Right lung (tissue), 5 donors: ENCODE data around the gene PDZRN4. TPM values are rescaled to one million over a fixed set of nuclear protein-coding genes. Genes with fewer than 3 reads are reported as not detected.

Source experiments
- DNase-seq, 2 donors: peaks; one replicate each; pipeline ENCODE4 v3.0.0-alpha.2; 2013
- polyA plus RNA-seq, 5 donors: library from polyadenylated mRNA; unstranded; fragments of 120-200 nt; gene quantifications; one replicate each; pipeline versions ENCODE4 v1.2.1 to v1.2.3, GENCODE V29; 2013; ENCODE audit warnings: inconsistent platforms in 1 of 5, low replicate concordance in 1 of 5; ENCODE audit not compliant: insufficient read length in 5 of 5, insufficient read depth in 1 of 5

PDZRN4 gene
- polyA plus RNA-seq, 5 donors, result 0.16 to 0.59 (median 0.35) TPM

DNA sequence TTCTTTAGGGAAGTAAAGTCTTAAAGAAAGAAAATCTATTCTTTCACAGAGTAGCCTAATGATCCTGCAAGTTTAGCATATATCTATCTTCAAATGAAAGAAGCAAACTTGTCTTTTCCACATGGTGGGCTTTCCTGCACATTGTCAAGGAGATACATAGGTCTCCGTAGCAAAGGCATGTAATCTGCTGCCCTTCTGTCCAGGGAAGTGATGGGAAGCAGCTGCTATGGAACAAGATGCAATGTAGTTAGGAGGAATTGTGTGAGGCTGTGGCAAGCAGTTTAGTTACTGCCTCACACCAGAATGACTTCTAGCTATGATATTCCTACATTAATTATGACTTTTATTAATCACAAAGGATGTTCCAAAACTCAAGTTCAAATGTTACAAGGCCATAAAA is 174.4 kb downstream of the PDZRN4 start:
- DNase-seq, result no peak

- DNase-seq, result no peak
Measured at GRCh38 chr12:41362931-41363330, 174.8 kb downstream of the PDZRN4 start.

- no peak for DNase-seq
Measured at GRCh38 chr12:41364211-41364610, 176.1 kb downstream of the PDZRN4 start.

DNA sequence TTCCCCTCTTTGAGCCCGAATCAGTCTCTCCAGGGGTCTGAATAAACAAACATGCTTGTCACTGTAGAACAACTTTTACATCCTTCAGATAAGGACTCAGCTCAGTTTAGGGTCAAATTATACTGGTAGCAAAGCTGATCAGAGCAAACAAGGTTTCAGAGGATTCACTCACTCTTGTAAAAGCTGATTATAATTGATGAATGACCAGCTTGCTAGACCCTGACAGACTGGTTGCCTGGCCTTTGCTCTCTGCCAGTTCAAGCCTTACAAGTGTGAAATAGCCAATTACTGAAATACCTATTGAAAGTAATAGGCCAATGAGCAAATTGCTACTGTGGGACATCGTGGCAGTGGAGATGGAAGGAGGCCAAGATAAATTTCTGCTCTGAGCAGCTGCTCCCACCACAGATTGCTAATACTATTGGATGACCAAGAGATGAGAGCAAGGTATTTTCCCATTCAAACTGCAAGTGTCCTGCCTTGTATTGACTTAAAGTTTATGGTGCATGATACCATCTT is 177.6 kb downstream of the PDZRN4 start:
- DNase-seq, result no peak

DNA sequence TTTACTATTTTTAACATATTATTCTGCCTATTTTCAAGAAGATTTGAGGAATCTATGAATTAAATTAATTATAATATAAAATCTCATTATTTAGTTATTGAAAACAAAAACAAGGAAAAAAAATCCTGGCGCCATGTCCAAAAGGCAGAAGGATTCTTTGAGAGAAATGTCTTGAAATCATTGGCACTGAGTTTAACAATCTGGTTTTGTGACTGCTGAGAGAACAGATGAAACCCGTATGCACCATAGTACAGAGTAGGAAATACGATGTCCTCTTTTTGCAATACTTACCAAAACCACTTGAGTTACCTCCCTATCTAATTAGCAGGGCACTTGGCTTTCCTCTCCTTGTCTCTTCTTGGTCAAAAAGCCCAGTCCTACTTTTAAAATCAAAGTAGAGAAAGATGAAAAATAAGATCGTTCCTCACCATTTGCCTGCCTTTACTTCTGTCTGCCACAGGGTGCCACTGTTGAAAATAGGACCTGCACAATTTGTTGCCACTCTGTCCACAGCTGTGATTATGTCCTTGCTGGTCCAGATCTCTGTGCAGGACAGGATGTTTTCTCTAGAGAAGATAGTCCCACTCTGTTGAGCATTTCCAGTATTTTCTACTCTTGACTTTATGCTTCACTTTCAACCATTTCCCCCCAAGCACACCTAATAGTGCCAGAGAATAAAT is 179.7 kb downstream of the PDZRN4 start:
- DNase-seq, result no peak

DNA sequence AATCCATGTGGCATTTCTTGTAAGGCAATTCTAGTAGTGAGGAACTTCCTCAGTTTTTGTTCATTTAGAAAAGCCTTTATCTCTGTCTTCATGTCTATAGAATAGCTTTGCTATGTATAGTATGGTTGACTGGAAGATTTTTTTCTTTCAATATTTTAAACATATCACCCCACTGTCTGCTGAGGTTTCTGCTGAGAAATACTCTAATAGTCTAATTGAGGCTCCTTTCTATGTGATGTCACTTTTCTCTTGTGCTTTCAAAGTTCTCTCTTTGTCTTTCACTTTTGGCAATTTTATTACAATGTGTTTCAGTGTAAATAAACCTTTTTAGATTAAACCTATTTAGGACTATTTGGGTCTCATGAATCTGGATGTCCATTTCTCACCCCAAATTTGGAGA is 192.8 kb downstream of the PDZRN4 start:
- no peak for DNase-seq

DNA sequence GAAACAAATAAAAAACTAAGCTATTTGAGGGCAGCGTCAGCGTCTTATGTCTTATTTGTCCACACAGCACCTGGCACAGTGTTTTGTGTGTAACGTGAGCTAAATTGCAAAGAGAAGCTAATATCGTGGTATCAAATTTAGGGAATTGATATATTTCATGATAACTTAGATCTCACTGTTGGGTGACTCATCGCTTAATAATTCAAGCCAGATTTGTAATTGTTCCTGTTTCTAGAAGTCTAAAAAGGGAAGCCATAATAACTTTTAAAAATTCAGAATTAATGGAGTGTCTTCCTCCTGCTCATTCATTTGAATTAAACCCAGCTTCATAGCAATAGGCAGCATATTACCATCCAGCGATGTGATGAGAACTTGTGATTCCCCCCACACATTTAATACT is 214.7 kb downstream of the PDZRN4 start:
- DNase-seq, result no peak

DNA sequence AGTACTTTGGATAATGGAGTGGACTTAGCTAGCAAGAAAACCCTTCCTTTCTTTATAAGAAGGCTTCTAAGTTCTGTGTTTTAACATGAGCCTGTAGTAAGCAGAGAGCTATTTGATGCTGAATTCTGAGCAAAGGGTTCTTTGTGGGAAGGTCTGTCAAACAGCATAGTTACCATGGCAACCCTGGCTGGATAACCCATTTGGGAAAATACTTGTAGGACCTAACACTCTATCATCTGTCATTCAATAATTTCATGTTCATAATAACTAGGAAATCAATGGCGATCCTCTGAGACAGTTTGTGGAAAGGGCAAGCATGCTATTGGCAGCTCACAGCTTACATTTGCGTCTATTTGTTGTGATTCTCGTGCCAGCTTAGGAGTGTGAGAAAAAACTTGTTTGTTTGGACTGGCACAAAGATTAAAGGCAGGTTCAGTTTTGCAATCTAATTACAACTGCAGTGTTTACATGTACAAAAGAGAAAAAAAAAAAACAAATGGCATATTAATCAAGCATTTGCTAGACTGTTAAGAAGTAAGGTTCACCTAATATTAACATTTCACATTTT is 219.2 kb downstream of the PDZRN4 start:
- DNase-seq, result no peak

DNA sequence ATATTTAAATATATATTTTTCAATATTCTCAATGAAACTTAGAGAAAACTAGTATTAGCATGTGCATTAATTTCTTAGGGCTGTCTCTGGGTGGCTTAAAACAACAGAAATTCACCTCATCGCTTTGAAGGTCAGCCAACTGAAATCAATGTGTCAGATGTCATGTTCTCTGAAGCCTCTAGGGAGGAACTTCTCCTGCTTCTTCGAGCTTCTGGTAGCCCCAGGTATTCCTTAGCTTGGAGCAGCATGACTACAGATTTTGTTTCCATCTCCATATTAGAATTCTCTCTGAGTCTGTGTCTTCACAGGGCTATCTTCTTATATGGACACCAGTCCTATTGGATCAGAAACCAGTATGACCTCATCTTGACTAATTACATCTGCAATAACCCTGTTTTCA is 221.5 kb downstream of the PDZRN4 start:
- no peak for DNase-seq

- DNase-seq, result no peak
Measured at GRCh38 chr12:41418586-41418985, 230.5 kb downstream of the PDZRN4 start.

DNA sequence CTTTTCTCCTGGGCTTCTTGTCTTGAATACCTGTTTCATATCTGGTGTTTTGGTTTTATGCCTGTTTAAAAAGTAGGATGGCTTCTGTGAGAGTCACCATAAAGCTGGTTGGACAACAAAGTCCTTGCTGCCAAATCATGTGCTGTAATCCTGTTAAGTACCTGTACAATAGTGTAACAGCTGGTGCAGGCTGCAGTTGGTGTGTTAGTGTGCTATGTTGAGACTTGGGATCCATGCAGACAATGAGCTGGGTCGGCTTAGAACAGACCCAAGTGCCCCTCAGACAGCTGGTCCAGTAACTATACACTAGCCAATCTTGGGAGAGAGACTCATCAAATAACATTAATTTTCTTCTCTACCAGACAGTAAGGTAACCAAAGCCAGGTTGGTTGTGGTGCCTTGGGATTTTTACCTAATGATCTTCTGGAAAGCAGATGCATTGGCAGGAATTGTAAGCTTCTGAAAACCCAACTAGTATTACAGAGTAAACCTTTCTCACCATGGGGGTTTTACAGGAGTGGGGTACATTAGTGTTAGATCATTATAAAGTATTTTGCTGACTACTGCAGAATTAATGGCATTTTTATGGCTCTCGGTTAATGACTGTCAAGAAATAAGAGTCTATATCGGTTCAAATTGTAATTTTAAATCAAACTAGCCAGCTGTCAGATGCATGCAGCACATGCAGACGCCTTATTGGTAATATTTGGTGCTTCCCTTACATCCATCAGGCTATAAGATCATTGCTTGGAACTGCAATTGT is 231.2 kb downstream of the PDZRN4 start:
- DNase-seq, result no peak

DNA sequence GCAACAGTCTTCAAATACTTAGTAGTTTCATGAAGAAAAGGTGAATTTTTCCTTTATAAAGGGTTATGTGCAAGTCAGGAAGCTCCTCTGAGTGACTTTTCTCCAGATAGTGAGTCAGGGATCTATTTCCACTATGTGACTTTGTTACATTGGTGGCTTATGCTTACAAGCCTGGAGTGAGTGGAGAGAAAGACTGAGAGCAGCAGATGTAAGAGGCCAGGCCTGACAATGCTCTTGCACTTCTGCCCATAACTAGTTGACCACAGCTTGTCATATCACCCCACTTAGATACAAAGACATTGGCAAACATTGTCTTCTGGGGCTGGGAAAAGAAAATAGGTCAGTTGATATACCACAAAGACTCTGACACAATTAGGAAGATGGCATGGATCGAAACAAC is 236.5 kb downstream of the PDZRN4 start:
- no peak for DNase-seq

DNA sequence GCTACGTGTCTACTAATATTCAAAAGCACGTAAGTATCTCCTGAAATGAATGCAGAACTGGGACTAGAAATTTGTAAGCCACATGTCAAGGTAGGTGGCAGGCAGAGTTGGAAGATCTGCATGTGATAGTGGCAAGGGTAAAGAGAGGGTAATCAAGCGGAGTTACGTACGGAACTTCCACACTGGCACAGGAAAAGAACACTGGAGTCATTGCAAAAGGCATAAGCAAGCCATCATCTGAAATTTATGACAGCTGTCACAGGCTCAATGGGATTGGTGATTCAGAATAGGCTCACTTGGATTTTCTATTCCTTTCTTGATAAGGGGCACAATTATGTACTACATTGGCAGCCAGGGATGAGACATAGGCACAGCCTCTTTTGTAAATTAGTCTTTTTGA is 245.3 kb downstream of the PDZRN4 start:
- DNase-seq, result no peak

DNA sequence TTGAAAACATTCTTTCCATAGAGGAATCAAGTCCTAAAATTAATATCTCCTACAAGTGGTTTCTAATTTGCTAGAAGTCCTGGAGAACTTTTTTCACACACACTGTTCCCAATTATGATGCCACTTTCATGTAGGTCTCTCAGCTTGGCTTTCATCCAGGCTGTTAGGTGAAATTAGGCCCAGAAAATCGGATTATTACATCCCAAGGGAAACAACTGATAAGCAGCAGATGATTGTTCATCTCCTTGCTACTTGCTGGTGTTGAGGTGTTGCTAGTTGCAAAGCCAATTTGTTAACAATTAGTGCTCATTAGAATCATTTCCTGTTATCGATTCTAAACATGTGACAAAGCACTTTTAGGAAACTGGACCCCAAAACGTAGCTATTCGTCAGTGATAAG is 248.0 kb downstream of the PDZRN4 start:
- no peak for DNase-seq

- DNase-seq, result no peak
Measured at GRCh38 chr12:41437563-41437962, 249.4 kb downstream of the PDZRN4 start.

DNA sequence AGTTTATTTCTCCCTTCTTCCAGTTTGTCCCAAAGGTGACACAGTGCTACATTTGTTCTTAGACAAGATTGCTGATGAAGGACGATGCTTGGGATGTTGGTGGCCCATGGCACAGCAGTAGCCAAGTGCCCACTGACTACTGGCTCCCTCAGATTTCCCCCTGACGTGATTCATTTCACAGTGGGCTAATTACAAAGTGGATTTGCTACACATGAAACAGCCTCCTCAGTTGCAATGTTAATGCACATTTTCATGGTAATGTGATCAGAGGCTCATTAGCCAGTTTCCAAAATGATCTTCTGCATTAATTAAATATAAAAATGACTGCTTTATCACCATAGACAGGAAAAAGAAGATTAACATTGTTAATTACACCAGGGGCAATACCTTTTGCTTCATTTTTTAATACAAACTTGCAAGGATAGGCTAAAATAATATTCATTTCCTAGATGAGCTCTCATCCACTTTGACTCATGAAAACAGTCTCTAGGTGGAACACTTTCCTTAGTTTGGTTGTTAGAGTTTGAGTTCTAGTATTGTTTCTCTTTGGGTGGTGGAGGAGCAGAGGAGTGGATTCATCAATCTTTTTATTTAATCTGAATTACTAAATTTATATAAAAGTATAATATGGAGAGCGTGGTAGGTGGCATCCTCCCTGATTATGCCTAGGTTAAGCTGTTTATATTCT is 250.9 kb downstream of the PDZRN4 start:
- no peak for DNase-seq

DNA sequence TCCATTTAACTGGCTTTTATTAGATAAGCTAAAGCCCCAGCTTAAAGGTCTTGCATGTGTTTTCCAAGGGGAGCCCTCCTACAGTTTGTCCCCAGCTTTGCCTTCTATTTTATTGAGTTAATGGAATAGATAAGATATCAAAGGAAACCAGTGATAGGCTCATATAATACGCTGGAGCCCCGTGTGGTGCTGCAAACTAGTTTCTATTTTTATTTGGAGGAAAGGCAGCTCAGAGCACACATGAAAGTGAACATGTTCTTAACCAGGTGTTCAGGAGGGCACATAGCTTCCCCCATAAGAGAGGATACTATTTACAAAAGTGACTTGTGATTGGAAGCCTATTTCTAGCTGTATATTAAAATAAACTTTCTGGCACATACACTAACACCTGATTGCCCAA is 251.7 kb downstream of the PDZRN4 start:
- DNase-seq, result no peak

DNA sequence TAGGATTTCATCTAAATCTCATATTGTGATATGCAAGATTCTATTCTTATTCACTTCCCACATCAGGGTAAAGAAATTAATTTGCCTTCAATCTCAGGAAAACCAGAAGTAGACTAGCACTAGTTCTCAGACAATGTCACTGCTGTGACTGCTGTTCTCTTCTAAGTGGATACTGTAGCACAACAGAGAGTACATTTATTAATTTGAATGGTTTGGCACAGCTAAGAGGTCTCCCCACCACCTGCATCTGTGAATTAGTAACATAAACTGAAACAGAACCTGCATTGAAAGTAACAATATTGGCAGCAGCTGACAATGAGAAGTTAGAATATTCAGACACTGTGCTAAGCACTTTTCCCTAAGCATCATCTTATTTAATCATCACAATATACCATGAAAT is 253.1 kb downstream of the PDZRN4 start:
- DNase-seq, result no peak

GRCh38 chr12:41442896-41443295 is 254.8 kb downstream of the PDZRN4 start:
- no peak for DNase-seq

- no peak for DNase-seq
Measured at GRCh38 chr12:41443690-41444089, 255.6 kb downstream of the PDZRN4 start.

DNA sequence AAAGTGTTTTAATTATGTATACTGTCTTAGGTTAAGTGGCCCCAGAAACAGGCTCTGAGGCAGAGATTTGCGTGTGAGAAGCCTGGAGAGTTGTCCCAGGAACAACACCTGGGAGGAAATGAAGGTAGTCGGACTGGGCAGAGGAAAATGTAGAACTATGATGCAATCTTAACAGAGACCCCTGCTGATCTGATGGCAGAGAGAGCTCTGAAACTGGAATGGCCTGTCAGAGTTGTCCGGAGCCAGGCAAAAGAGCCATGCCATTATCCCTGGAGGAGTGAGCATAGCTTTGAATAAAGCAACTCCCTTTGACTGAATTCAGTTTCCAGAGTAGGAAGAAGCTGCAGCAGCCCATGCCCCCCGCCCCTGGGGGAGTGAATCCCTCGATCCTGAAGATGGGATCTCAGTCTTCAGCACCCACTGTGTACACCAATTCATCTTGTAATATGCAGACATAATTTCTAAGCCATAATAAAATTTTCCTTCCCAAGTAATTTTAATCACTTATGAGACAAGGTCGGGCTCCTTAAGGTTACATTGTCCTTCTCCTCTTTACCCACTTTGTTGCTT is 264.8 kb downstream of the PDZRN4 start:
- no peak for DNase-seq

DNA sequence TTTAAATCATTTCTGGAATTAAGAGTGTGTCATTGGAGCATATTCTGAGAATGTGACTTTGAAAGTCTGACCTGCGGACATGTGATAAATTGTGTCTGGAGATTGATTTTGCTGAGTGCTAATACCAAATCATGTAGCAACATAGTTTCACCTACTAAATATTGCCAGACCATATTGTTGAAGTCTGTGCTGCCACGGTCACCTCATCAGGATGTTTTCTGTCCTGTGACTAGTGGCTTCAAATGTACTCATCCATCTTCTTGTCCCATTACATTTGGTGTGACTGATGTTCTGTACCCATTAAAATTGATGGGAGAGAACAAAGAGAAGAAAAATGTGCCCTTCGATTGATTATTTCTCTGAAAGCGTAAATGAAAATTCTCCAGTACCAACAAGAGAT is 265.3 kb downstream of the PDZRN4 start:
- no peak for DNase-seq
